T follicular helper cell (primary cell): ENCODE results near the gene NELFB.
A peak's percentile ranks its signal among the peaks of the same experiment; 100 is the strongest.

ENCODE experiments used
- DNase-seq: peaks from one replicate; pipeline ENCODE4 v3.0.0-alpha.2; 2020; ENCODE audit warnings: low read depth
- total RNA-seq, 2 experiments: gene quantifications; one replicate each; lab custom pipeline; 2026; lab: John Stamatoyannopoulos, UW

The NELFB gene
- 72.2 to 80.4 reads per million in 2 experiments for total RNA-seq

DNA sequence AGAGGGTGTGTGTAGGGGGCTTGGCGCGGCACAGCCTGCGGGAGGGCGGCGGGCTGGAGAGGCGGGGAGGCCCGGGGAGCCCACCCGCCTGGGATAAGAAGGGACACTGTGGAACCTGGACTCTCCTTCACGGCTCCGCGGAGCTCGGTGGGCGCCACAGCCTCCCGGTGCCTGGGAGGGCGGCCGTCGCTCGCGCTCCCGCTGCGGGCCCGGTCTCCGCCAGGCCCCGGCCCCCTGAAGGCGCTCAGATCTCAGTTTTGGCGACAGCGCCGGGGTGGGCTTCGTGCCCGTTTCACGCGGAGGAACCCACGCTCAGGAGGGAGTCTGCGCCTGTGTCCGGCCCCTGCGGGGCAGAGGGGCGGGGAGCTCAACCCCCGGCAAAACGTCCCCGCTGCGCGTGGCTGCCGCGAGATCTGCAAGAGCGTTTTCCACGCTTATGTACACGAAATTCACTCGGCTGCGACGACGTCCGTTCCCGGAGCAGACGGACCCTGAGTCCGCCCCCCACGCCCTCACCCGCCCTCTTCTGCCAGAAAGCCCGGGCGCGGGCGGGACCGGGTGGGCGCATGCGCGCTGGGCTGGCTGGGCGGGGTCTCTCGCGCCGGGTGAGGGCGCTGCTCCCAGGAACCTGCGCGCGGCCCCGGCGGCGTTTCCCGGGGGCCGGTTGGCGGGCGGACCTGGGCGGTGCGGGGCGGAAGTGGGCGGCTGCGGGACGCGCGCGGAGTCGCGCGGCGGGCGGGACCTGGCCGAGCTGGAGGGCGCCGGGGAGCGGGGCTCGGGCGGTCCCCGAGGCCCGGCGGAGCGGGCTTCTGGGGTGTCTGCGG, at the start of gene NELFB:
TSS of gene NELFB (plus strand) at position 704 of the 824 bp plus-strand sequence.
- peak; percentile 93 for DNase-seq

DNA sequence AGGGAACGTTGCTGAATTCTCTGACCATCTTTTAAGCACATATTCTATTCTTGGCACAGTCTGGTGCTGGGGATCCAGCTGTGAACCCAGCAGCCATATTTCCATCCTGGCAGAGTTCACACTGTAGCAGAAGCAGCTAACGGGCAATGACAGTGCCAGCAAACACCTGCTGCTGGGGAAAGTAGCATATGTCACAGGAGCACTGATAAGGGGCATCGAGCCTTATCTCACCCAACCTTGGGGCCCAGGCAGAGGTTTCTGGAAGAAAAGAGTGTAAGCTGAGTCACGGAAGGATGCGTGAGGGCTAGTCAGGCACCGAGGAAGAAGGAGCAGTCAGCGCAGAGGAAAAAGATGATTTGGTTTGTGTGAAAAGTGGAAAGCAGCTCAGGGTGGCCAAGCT, 48.5 kb upstream of the NELFB start:
- no peak for DNase-seq

DNA sequence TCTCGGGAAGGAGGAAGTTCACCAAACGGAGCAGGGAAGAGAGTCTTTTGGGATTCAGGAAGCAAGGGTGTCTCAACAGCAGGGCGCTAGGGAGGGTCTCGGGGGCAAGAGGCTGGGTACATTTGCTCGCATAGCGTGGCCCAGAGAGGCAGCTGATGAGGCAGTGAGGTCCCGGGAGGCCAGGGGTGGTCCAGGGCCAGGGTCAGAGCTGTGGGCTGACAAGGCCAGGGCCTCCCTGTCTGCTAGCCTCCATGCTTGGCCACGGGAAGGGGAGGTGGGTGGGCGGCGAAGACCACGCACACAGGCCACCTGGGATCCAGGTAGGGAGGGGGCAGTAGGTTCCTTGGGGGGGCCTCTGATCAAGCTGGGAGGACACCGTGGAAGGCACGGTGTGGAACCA, 43.6 kb upstream of the NELFB start:
- DNase-seq: no peak

DNA sequence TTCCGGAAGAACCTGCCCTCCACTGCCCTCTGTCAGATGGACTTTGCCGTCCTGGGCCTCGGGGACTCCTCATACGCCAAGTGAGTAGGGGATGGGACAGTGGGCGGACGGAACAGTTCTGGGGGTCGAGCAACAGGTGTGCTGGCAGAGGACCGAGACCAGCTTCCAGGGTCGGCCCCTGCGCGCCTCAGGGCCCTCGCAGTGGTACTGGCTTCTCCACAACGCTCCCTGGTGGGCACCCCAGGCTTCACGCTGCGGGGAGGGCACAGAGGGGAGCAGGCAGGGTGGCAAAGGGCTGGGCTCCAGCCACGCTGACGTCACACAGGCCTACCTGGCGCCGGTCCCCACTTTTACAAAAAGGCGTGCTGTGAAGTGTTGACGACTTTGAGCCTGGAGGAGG, 42.6 kb upstream of the NELFB start:
- no peak for DNase-seq

DNA sequence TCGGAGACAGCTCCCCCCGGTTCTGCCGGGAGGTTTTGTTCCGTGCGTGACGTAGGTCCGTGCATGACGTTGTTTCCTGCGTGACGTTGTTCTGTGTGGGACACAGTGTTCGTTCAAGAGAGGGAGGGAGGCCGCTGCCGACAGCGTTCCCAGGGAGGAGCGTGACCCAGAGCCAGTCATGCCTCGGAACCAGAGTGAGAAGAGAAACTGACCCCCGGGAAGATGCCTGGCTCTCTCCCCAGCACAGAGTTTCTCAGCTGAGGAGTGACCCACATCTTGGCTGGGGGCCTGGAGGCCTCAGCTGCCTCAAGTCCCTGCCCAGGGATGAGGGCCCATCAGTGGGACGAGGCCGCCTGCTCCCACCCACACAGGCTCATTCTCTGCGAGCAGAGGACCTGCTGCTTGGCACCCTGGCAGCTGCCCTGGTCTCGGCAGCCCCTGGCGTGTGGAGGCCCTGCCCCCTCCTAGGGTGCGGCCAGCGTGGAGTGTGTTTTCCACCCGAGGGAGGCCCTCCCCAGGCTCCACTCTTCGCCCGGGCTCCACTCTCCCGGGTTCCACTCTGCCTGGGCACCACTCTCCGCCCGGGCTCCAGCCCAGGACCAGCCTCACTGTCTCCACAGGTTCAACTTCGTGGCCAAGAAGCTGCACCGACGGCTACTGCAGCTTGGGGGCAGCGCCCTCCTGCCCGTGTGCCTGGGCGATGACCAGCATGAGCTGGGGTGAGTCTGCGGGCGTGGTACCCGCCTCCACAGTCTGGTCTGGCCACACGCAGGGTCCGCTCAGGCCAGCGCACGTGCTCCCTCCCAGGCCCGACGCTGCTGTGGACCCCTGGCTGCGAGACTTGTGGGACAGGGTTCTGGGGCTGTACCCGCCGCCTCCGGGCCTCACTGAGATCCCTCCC, 41.7 kb upstream of the NELFB start:
- DNase-seq: no peak

DNA sequence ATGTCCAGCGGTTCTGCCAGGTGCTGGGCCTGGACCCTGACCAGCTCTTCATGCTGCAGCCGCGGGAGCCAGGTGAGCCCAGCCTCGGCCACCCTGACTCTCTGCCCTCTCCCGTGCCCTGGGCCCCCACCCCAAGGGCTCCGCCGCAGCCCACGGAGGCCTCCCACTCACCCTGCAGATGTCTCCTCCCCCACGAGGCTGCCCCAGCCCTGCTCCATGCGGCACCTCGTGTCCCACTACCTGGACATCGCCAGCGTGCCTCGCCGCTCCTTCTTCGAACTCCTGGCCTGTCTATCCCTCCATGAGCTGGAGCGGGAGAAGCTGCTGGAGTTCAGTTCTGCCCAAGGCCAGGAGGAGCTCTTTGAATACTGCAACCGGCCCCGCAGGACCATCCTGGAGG, 40.5 kb upstream of the NELFB start:
- DNase-seq: no peak

DNA sequence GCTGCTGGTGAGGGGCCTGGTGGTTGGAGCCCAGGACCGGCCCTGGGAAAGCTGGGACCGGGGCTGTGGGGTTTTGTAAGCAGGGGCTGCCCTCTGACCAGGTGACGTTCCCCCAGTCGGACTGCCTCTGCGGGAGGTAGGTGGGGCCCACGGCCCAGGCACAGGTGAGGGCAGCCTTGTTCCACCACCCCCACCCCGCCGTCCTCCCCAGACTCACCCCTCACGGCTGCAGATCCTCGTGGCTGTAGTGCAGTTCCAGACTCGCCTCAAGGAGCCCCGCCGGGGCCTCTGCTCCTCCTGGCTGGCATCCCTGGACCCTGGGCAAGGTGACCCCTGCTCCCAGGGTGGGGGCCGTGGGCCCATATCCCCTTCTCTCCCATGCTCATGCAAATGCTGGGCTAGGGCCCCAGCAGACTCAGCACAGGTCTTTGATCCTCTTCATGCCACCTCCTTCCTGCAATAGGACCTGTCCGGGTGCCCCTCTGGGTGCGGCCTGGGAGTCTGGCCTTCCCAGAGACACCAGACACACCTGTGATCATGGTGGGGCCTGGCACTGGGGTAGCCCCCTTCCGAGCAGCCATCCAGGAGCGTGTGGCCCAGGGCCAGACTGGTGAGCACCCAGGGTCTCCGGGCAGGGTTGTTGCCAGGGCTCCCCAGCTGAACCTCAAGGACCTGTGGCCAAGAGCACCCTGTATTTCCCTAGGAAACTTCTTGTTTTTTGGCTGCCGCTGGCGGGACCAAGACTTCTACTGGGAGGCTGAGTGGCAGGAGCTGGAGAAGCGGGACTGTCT, 39.7 kb upstream of the NELFB start:
- DNase-seq: no peak

DNA sequence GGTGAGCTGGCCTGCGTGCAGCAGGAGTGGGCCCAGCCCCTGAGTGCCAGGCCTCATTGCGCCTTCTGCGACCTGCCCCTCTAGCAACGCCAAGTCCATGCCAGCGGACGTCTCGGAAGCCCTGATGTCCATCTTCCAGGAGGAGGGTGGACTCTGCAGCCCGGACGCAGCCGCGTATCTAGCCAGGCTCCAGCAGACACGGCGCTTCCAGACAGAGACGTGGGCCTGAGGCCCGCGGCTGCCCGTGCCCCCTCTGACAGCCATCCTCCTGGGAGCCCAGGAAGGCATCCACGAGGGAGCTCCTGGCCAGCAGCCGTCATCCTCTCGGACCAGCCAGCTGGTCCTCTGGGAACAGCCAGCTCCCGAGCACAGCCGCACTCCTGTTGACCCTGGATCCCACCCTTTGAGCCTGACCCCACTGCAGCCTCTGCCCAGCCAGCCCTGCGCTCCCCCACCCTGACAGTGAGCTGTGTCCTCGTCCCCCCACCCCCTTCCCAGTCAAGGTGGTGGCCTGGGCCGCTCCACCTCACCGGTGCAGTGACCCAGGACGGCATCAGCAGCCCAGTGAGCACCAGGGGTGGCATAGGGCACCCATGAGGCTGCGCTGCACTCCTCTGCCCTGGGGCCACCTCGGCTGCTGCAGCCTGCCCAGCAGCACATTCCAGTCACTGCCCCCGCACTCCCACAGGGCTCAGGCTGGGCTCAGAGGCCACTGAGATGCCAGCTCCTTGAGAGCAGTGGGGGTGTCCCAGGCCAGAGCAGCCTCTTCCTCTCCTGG, 38.8 kb upstream of the NELFB start:
- no peak for DNase-seq

DNA sequence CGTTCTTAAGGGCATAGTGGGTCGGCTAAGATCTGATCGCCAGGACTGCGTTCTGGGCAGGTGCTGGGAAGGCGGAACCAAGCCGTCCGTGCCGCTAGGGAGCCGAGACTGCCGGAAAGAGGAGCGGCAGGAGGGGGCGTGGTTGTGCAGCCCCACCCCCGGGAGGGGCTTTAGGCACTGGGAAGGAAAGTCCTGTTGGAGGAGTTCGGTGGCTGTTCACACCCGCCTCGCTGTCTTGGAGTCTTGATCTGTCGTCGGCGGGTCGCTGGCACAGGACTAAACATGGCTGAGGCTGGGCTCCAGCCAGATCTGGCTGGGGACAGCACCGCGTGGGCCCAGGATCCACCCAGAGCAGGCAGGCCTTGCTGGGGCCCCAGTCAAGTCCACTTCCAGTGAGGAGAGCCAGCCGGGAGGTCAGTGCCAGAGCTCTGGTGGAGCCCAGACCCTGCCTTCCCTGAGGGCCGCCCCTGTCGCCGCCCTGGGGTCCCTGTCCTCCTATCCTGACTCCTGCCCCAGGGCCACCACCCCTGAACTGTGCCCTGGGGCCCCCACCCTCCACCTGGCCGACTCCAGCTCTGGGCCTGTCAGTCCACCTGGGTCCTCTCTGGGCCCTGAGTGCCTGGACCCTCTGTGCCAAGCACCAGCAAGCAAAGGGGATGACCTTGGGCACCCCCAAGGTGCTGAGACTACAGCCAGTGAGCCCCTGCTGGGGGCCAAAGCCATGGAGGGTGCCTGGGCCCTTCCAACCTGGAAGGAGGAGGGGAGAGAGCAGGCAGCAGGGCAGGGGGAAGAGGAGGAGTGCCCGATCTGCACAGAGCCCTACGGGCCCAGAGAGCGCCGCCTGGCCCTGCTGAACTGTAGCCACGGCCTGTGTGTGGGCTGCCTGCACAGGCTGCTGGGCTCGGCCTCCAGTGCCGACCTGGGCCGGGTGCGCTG, 37.6 kb upstream of the NELFB start:
- no peak for DNase-seq

DNA sequence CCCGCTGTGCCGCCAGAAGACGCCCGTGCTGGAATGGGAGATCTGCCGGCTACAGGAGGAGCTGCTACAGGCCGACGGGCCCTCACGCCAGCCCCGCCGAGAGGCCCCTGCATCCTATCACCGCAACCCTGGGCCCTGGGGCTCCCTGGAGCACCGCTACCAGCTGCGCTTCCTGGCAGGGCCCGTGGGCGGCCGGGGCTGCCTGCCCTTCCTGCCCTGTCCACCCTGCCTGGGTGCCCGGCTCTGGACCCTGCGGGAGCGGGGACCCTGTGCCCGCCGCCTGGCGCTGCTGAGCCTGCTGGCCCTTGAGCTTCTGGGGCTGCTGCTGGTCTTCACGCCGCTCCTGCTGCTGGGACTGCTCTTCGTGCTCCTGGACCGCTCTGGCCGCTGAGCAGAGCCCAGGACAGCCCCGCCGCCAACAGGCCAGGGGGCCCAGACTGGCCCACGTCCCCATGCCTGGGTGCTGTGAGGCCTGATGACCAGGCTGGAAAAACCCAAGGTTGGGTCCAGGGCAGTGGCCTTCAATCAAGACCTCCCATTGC, 36.8 kb upstream of the NELFB start:
- DNase-seq: no peak

DNA sequence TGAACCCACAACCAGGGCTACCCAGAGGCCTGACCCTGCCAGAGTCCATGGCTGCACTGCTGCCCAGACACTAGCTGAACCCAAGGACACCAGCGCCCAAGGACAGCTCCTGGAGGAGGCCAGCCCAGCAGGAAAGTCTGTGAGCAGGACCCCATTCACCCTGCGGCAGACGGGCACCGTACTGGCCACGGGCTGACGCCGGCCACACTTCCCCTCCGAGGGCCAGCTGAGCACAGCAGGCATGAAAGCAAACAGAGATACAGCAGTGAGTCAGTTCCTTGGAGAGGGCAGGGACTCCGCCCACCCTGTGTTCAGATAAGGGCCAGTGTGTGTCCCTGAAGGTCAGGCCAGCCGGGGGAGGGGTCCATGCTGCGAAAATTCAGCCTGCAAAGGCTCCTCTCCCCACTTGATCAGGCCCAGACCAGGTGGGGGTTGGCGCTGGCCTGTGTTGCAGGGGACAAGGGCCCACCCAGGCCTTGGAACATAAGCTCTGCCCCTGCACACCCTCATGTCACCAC, 36.3 kb upstream of the NELFB start:
- no peak for DNase-seq

DNA sequence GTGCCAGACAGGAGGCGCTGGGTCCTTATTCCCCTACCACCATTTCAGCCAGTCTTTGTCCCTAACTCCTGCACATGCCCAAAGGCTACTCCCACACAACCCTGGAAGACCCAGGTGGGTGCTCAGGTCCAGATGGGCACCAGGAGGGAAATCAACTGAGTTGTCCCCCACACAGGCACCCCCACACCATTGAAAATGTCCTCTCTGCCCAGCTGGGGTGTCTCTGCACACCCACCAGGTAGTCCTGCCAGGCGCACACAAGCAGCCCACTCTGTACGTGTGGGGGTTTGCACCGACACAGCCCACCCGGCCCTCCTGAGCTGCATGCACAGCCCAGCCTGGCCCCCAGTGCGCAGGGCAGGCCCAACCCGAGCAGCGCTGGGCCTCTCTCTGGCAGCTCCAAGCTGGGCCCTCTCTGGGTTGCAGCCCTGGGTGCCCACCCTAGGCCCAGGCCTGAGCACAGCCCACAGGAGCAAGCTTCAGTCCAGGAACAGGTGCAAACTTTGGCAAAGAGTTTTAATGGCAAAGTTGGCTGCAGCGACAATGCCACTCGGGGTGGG, 35.3 kb upstream of the NELFB start:
- DNase-seq: no peak

DNA sequence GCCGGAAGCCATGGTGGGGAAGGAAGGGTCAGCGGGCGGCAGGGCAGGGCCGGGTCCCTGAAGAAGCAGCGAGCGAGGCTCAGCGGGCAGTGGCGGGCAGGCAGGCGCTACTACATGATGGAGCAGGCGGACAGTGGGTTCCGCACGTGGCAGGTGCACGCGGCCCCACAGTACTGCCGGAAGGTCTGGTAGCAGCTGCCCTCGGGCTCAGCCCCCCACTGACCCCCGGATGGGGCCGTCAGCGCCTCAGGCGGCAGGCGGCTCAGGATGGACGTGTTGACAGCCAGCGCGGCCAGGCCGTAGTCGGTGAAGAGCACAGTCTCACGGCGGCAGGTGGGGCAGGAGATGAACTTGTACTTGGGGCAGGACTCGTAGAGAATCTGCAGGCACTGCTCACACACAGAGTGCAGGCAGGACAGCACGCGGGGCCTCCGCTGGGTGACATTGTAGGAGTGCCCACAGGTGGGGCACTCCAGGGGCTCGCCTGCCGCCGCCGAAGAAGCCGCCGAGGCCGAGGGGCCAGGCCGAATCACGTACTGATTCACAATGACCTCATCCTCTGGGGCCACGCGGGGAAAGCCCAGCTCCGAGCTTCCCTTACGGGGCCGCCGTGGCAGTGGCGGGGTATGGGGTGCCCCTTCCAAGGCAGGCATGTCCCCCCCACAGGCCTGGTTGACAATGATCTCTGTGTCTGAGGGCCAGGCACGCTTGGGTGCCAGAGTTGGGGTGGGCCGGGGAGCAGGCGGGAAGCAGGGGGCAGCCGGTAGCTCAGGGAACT, 34.6 kb upstream of the NELFB start:
- no peak for DNase-seq

DNA sequence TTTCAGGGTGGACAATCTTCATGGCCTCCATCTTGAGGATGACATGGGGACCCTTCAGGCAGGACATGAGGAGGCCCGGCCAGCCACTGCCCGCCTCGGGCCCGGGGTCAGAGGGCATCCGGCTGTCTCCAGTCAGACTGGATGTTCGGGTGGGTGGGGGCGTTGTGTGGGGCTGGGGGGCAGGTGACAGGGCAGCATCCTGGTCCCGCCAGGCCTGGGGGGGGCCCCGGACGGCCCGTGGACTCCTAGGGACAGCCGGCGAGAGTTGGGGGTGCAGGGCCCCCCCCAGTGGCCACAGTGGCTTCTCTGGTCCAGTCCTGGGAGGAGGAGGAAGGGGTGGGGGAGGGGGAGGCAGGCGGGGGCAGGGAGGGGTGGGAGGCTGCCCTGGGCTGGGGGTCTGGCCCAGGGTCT, 34.0 kb upstream of the NELFB start:
- no peak for DNase-seq

DNA sequence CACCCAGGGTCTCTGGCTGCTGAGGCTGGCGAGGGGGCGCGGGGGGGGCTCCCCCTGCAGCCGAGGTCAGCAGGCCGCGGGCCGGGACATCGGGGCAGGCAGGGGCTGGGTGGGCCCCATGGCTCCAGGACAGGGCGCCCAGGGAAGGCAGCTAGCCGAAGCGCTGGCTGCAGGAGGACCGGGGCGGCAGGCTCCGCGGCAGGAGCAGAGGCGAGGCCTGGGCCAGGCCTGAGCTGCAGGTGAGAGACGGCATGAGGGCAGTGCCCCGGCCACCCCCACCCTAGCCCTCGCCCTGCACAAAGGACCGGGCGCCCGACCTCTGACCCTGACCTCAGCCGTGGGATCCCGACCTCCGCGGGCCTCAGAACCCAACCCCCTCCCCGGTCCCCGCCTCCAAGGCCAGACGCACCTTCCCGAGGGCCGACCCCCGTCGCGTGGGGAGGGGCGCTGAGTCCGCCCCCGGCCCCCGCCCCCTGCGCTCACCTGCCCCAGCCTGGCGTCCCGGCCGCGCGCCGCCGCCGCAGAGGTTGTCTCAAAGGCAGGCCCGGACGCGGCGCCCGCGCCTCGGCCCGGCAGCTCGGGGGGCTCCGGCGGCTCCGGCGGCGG, 33.5 kb upstream of the NELFB start:
- DNase-seq: no peak

DNA sequence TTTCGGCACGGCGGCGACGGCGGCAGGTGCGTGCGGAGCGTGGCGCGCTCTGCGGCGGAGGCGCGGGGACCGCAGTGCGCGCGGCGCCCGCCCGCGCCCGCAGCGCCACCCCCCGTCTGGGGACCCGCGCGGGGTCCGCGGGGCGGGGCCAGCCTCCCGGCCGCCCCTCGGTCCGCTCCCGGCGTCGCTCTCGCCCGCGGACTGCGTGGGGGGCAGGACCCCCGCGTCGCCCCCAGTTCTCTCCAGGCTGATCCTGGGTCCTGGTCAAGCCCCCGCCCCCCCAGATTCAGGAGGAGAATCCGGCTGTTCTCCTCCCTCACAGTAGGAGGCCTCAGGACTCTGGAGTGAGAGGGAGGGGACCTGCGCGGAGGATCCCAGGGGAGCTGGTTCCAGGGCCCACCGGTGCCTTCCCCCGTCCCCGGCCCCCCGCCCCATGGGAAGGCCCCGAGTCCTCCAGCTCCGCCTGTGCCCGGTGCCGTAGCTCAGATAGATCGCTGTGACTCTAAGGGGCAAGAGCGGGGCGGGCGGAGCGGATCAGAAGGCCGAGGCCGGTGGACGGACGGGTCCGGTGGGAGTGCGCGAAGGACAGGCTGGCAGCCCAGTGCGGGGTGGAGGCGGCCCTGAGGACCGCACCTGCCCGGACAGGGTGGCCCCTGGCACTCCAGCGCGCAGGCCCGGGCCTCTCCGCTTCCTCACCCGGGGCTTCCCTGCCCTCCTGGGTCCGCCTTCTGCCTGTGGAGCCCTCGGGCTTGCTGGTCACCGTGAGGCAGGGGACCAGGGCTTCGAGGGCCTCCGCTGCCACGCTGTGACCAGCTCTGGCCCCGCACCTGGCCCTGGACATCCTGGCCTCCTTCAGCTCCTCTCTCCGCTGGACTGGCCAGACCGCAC, 32.7 kb upstream of the NELFB start, which contains the start of gene RNF208:
TSS of gene RNF208 (minus strand) at position 51 of the 888 bp plus-strand sequence. CDS start 1,028 bp downstream, outside the sequence.
- no peak for DNase-seq
